HepG2 (cell line): ENCODE measurements around the gene AAR2. TPM values are rescaled to one million over a fixed set of nuclear protein-coding genes. Genes with fewer than 3 reads are reported as not detected.

Experiments used
- ATAC-seq: fragments of 200-7000 bp; cut with Tn5 transposase; 3 replicates; pipeline ENCODE4 v1.9.1; 2020; ENCODE audit warnings: mild to moderate bottlenecking, moderate library complexity
- BruUV-seq: library from RNA; stranded (reverse); fragments of 400-500 nt; replicated peaks from 2 replicates; lab custom pipeline; 2021; lab: Mats Ljungman, UMichigan
- CTCF ChIA-PET: fragments of 300-600 bp; formaldehyde crosslinking; extraction: SDS; loops from one replicate; lab custom pipeline; 2021; ENCODE audit warnings: low total read pairs, inconsistent platforms, low intra/inter-chr PET ratio; lab: Yijun Ruan, JAX
- POLR2A ChIA-PET: fragments of 350-600 bp; sonication (Branson Sonifier 250); formaldehyde crosslinking; loops from one replicate; lab custom pipeline; 2020; ENCODE audit warnings: antibody characterized with exemption, inconsistent platforms; lab: Yijun Ruan, JAX
- DNase-seq: peaks from one replicate; pipeline ENCODE4 v3.0.0-alpha.2; 2015; ENCODE audit warnings: low spot score
- FAIRE-seq: peaks from 3 replicates; lab custom pipeline; 2011; peaks lifted over from hg19 to GRCh38; lab: Jason Lieb, UNC
- H2AFZ ChIP-seq: one replicate; pipeline ENCODE4 v1.6.1; 2011; ENCODE audit warnings: low read length, inconsistent platforms
- H3K27ac ChIP-seq: fragments of 300-600 bp; 3 replicates; pipeline ENCODE4 v1.8.0; 2011; ENCODE audit warnings: mixed run types, mild to moderate bottlenecking, mixed read lengths, low read length, inconsistent platforms; ENCODE audit not compliant: insufficient read depth; ENCODE audit errors: extremely low read length
- H3K27me3 ChIP-seq, 2 experiments: fragments of 200-600 bp in 1 of 2; 2 replicates in 1 of 2; 3 replicates in 1 of 2; pipeline versions ENCODE4 v1.6.0 to v1.8.0; 2011; ENCODE audit warnings: low read length in 2 of 2, mild to moderate bottlenecking in 2 of 2, moderate library complexity in 2 of 2, inconsistent platforms in 1 of 2; ENCODE audit not compliant: insufficient read depth in 2 of 2, control insufficient read depth in 1 of 2
- H3K36me3 ChIP-seq, 2 experiments: fragments of 200-600 bp in 1 of 2; replicated peaks in 1 of 2; 2 replicates in 1 of 2; 3 replicates in 1 of 2; pipeline versions ENCODE4 v1.5.1 to v1.8.0; 2011; ENCODE audit warnings: low read length in 2 of 2, inconsistent platforms in 1 of 2; ENCODE audit not compliant: insufficient read depth in 2 of 2, control insufficient read depth in 1 of 2
- H3K4me1 ChIP-seq: 2 replicates; pipeline ENCODE4 v1.5.1; 2012; ENCODE audit warnings: low read length, inconsistent platforms; ENCODE audit not compliant: insufficient read depth
- H3K4me2 ChIP-seq: 2 replicates; pipeline ENCODE4 v1.6.0; 2011; ENCODE audit warnings: low read depth, low read length, inconsistent platforms
- H3K4me3 ChIP-seq, 3 experiments: fragments of 200-600 bp in 1 of 3; sonication (generic), shearing (Covaris generic) in 1 of 3; replicated peaks in 1 of 3; 2 replicates each; pipeline ENCODE4 v1.5.1; 2011 to 2016; ENCODE audit warnings: low read length in 3 of 3, inconsistent platforms in 2 of 3, low read depth in 2 of 3, mild to moderate bottlenecking in 2 of 3, control low read depth in 1 of 3, mixed read lengths in 1 of 3; ENCODE audit not compliant: insufficient read depth in 1 of 3
- H3K79me2 ChIP-seq: one replicate; pipeline ENCODE4 v1.6.1; 2011; ENCODE audit warnings: low read length, inconsistent platforms; ENCODE audit not compliant: insufficient read depth
- H3K9ac ChIP-seq: 2 replicates; pipeline ENCODE4 v1.6.0; 2011; ENCODE audit warnings: mild to moderate bottlenecking, low read depth, low read length, inconsistent platforms; ENCODE audit not compliant: insufficient read depth
- H3K9me3 ChIP-seq: 2 replicates; pipeline ENCODE4 v1.5.1; 2012; ENCODE audit warnings: mild to moderate bottlenecking, low read length
- H4K20me1 ChIP-seq: 2 replicates; pipeline ENCODE4 v1.6.0; 2011; ENCODE audit warnings: inconsistent platforms, mild to moderate bottlenecking, low read length, moderate library complexity; ENCODE audit not compliant: insufficient read depth
- ARHGAP35 ChIP-seq: sonication (generic); formaldehyde crosslinking; IDR thresholded peaks from 2 replicates; pipeline ENCODE4 v1.9.0; 2022; ENCODE audit warnings: mild to moderate bottlenecking, inconsistent platforms, moderate library complexity, missing genetic modification reagents, borderline replicate concordance
- ESRRA ChIP-seq: sonication (generic); formaldehyde crosslinking; IDR thresholded peaks from 2 replicates; pipeline ENCODE4 v1.5.1; 2020; ENCODE audit warnings: mild to moderate bottlenecking, low read depth, missing genetic modification reagents
- FOXO4 ChIP-seq: sonication (generic); formaldehyde crosslinking; conservative IDR thresholded peaks from 2 replicates; pipeline ENCODE4 v1.8.1; 2023; ENCODE audit warnings: missing genetic modification reagents
- GABPB1 ChIP-seq: IDR thresholded peaks from 2 replicates; pipeline ENCODE4 v1.6.1; 2016; ENCODE audit warnings: mild to moderate bottlenecking, missing genetic modification reagents, moderate library complexity, missing compliant biosample characterization
- MTF2 ChIP-seq: sonication (generic); formaldehyde crosslinking; IDR thresholded peaks from 2 replicates; pipeline ENCODE4 v1.5.0; 2020; ENCODE audit warnings: missing genetic modification reagents, borderline replicate concordance
- NFAT5 ChIP-seq: sonication (generic); formaldehyde crosslinking; IDR thresholded peaks from 2 replicates; pipeline ENCODE4 v1.4.0; 2020; ENCODE audit warnings: missing genetic modification reagents
- PITX1 ChIP-seq: sonication (generic); formaldehyde crosslinking; IDR thresholded peaks from 2 replicates; pipeline ENCODE4 v1.5.1; 2020; ENCODE audit warnings: mild to moderate bottlenecking, missing genetic modification reagents
- SNAI1 ChIP-seq: sonication (generic); formaldehyde crosslinking; IDR thresholded peaks from 2 replicates; pipeline ENCODE4 v1.5.0; 2020; ENCODE audit warnings: mild to moderate bottlenecking, missing genetic modification reagents, borderline replicate concordance
- SRSF1 ChIP-seq: fragments of 200-400 bp; formaldehyde crosslinking; optimal IDR thresholded peaks from 2 replicates; pipeline ENCODE3; 2017; ENCODE audit warnings: mild to moderate bottlenecking, low read depth, low read length, moderate library complexity
- ZNF232 ChIP-seq: sonication (generic); formaldehyde crosslinking; IDR thresholded peaks from 2 replicates; pipeline ENCODE4 v1.4.0; 2020; ENCODE audit warnings: missing genetic modification reagents, borderline replicate concordance
- ZNF564 ChIP-seq: sonication (generic); formaldehyde crosslinking; IDR thresholded peaks from 2 replicates; pipeline ENCODE4 v1.8.1; 2023; ENCODE audit warnings: mild to moderate bottlenecking, missing genetic modification reagents
- ZNF816 ChIP-seq: sonication (generic); formaldehyde crosslinking; IDR thresholded peaks from 2 replicates; pipeline ENCODE4 v1.8.0; 2022; ENCODE audit warnings: missing genetic modification reagents, mild to moderate bottlenecking, borderline replicate concordance
- WGBS: methylation state at CpG from one replicate; pipeline ENCODE4 v1.1.6; 2017; ENCODE audit warnings: low lambda C conversion rate; 5-methylcytosine and 5-hydroxymethylcytosine counted together
- in situ Hi-C: cut with HindIII; loops from 2 replicates; pipeline ENCODE4 v1.10.0; 2017; ENCODE audit warnings: low pct_unique_long_range_greater_than_20kb; ENCODE audit not compliant: extremely low pct_ligation_motif_present
- intact Hi-C: fragments of 100-400 bp; cut with micrococcal nuclease; formaldehyde crosslinking; loops from one replicate; pipeline ENCODE4 v1.10.0; 2022; ENCODE audit not compliant: unreplicated experiment
- polyA plus RNA-seq, 8 experiments: library from polyadenylated mRNA; depleted of rRNA in 3 of 8; stranded (reverse) in 7 of 8; unstranded in 1 of 8; fragments of >200 nt; fragmentation: Illumina TruSeq in 4 of 8; extraction: Trizol in 4 of 8; gene quantifications; 2 replicates each; pipeline versions ENCODE4 v1.2.1 to v1.2.3, GENCODE V29; 2011 to 2016; ENCODE audit warnings: low read depth in 4 of 8, missing spikeins in 1 of 8, mixed read lengths in 1 of 8; ENCODE audit not compliant: insufficient read depth in 1 of 8
- total RNA-seq, 5 experiments: library from RNA; depleted of rRNA; stranded (reverse); fragments of >200 nt; fragmentation: Illumina TruSeq; extraction: Trizol; gene quantifications; 2 replicates each; pipeline ENCODE4 v1.2.3, GENCODE V29; 2016; ENCODE audit warnings: low read depth in 1 of 5

The AAR2 gene
- total and polyA plus RNA-seq, 2 of the 13 experiments (the other 11 are each of a cell fraction or from before 2014, with no cell fraction given), result 45.2 to 46.2 TPM

GRCh38 chr20:36297656-36298055 lies 61.4 kb downstream of the AAR2 start (continued):
- TF ChIP-seq NFAT5 (CRISPR knock-in tag) (no peak), FOXO4 (CRISPR knock-in tag) (no peak)

- Histone ChIP-seq H2AFZ (no peak overlapping the region), H3K27me3 (peaks cover 0 to 12% of the 10 kb centered on the region in 2 experiments; a peak in 2 of 5 replicates), H3K36me3 (no peaks in the 10 kb centered on the region), H3K27ac (no peak overlapping the region), H3K4me3 (no peak overlapping the region), H3K9me3 (no peaks in the 10 kb centered on the region), H3K4me1 (no peaks in the 10 kb centered on the region), H3K9ac (no peak overlapping the region), H3K4me2 (no peak overlapping the region), H4K20me1 (no peaks in the 10 kb centered on the region), H3K79me2 (no peaks in the 10 kb centered on the region)
- FAIRE-seq (no peak), DNase-seq (no peak), ATAC-seq (no peak)
- CTCF ChIA-PET, result no interaction called here
- POLR2A ChIA-PET, result no interaction called here
- in situ Hi-C loops (no loop called here), intact Hi-C loops (no loop called here)
- WGBS, result 31% methylated on average over 3 of the region's 3 CpGs
- BruUV-seq, result no TSS peak
- TF ChIP-seq ARHGAP35 (CRISPR knock-in tag) (no peak), ZNF232 (CRISPR knock-in tag) (no peak), SNAI1 (CRISPR knock-in tag) (no peak), ESRRA (CRISPR knock-in tag) (no peak), ZNF564 (CRISPR knock-in tag) (no peak), SRSF1 (no peak), GABPB1 (CRISPR knock-in tag) (no peak), MTF2 (CRISPR knock-in tag) (no peak), PITX1 (CRISPR knock-in tag) (no peak), ZNF816 (CRISPR knock-in tag) (no peak)
Observed at GRCh38 chr20:36298061-36298460, 61.8 kb downstream of the AAR2 start.
